ENCODE data around the gene RUFY1. TPM values are rescaled to one million over a fixed set of nuclear protein-coding genes. Genes with fewer than 3 reads are reported as not detected.
A peak's percentile ranks its signal among the peaks of the same experiment; 100 is the strongest.

RUFY1 gene
- total RNA-seq, 6 experiments from 2014 or later: 17.6 to 24.2 (median 19.5) TPM

- Histone ChIP-seq H3K36me3 (peaks cover 34 to 69% (median 50%) of the 10 kb centered on the region in 4 donors), H3K27ac (peak overlapping the region in 1 of 3 donors; percentile 97), H3K27me3 (no peaks in the 10 kb centered on the region), H3K4me1 (peaks cover 0 to 59% (median 23%) of the 10 kb centered on the region in 4 donors), H3K9me3 (no peaks in the 10 kb centered on the region), H3K4me3 (peak overlapping the region; percentile 92 to 97 (median 95))
- WGBS (ENCODE audit: insufficient coverage, low coverage, low lambda C conversion rate, missing lambda C conversion rate): 0% methylated on average over 3 of the region's 3 CpGs
- intact Hi-C loops (cut with DNase I): no loop called here
- DNase-seq (no peak), ATAC-seq (no peak)
- TF ChIP-seq POLR2A (IDR thresholded peaks at IDR 0.05) (no peak), CTCF (IDR thresholded peaks at IDR 0.05) (no peak)
Observed at GRCh38 chr5:179620293-179620692, 69.9 kb downstream of the RUFY1 start.

- ATAC-seq (no peak), DNase-seq (no peak)
- Histone ChIP-seq H3K27ac (peak overlapping the region in 1 of 3 donors; percentile 97), H3K4me1 (peaks cover 0 to 54% (median 23%) of the 10 kb centered on the region in 4 donors), H3K9me3 (no peaks in the 10 kb centered on the region), H3K4me3 (peak overlapping the region; percentile 92 to 97 (median 95)), H3K36me3 (peaks cover 30 to 63% (median 46%) of the 10 kb centered on the region in 4 donors), H3K27me3 (no peaks in the 10 kb centered on the region)
- WGBS (ENCODE audit: insufficient coverage, low coverage, low lambda C conversion rate, missing lambda C conversion rate): 5% methylated on average over 5 of the region's 5 CpGs
- intact Hi-C loops (cut with DNase I): no loop called here
- no peak for TF ChIP-seq POLR2A (IDR thresholded peaks at IDR 0.05)
- no peak for TF ChIP-seq CTCF (IDR thresholded peaks at IDR 0.05)
Observed at GRCh38 chr5:179620703-179621350, 70.5 kb downstream of the RUFY1 start.

- TF ChIP-seq CTCF (IDR thresholded peaks at IDR 0.05): no peak
- no peak for TF ChIP-seq POLR2A (IDR thresholded peaks at IDR 0.05)
- no peaks in the 10 kb centered on the region for H3K9me3 ChIP-seq
- ATAC-seq (no peak), DNase-seq (peak in 1 of 3 donors; percentile 7)
- 4% methylated on average over 11 of the region's 11 CpGs for WGBS (ENCODE audit: insufficient coverage, low coverage, low lambda C conversion rate, missing lambda C conversion rate)
- peaks cover 22 to 55% (median 39%) of the 10 kb centered on the region in 4 donors for H3K36me3 ChIP-seq
- peak overlapping the region; percentile 92 to 97 (median 95) for H3K4me3 ChIP-seq
- H3K27ac ChIP-seq: peak overlapping the region; percentile 59 to 97 (median 74)
- H3K4me1 ChIP-seq: peaks cover 0 to 52% (median 23%) of the 10 kb centered on the region in 4 donors
- intact Hi-C loops (cut with DNase I): no loop called here
- no peaks in the 10 kb centered on the region for H3K27me3 ChIP-seq
Observed at GRCh38 chr5:179621551-179622214, 71.3 kb downstream of the RUFY1 start.

- peak; percentile 98 to 99 (median 98) for DNase-seq
- Histone ChIP-seq H3K4me1 (peaks cover 0 to 43% (median 21%) of the 10 kb centered on the region in 4 donors), H3K27me3 (no peaks in the 10 kb centered on the region), H3K4me3 (peak within 1 kb of the TSS; percentile 92 to 97 (median 95)), H3K27ac (peak within 1 kb of the TSS; percentile 97 to 100 (median 99)), H3K9me3 (no peaks in the 10 kb centered on the region), H3K36me3 (peaks cover 9 to 39% (median 24%) of the 10 kb centered on the region in 4 donors)
- TF ChIP-seq CTCF (IDR thresholded peaks at IDR 0.05): peak in 1 of 4 donors; percentile 10
- TF ChIP-seq POLR2A (IDR thresholded peaks at IDR 0.05): peak; percentile 99
- intact Hi-C loops (cut with DNase I): no loop called here
- peak; percentile 83 to 89 (median 86) for ATAC-seq
- 0% methylated on average over 3 of the region's 92 CpGs for WGBS (ENCODE audit: insufficient coverage, low coverage, low lambda C conversion rate, missing lambda C conversion rate)
Observed at GRCh38 chr5:179623003-179623905, 72.9 kb downstream of the RUFY1 start, which contains the start of gene HNRNPH1. HNRNPH1 (minus strand) TSS chr5:179623671; CDS start chr5:179623133, 538 bp downstream.

Data from right lobe of liver (tissue), 6 donors.